ENCODE results near the gene CELF6. TPM values are rescaled to one million over a fixed set of nuclear protein-coding genes. Genes with fewer than 3 reads are reported as not detected.
A peak's percentile ranks its signal among the peaks of the same experiment; 100 is the strongest.

The CELF6 gene
- total RNA-seq, 1 experiment from 2014 or later = not detected

GRCh38 chr15:72272997-72273352 is 47.0 kb downstream of the CELF6 start:
- ChIA-PET CTCF (interaction anchor here (0.6 kb wide), 1 partner anchor 330 kb away, joined by 4 read pairs; no protein-coding TSS in a partner anchor), POLR2A (interaction anchor here (0.7 kb wide), 1 partner anchor 412 kb away, joined by 3 read pairs; no protein-coding TSS in a partner anchor)
- Mint-ChIP-seq H3K27ac (ENCODE audit: unreplicated experiment) (no peak overlapping the region), H3K4me3 (ENCODE audit: unreplicated experiment) (peak overlapping the region; percentile 83), H3K9me3 (ENCODE audit: unreplicated experiment) (no peaks in the 10 kb centered on the region), H3K36me3 (ENCODE audit: insufficient read depth, unreplicated experiment) (peaks cover 11% of the 10 kb centered on the region), H3K4me1 (ENCODE audit: low read depth, unreplicated experiment) (peaks cover 8% of the 10 kb centered on the region), H3K27me3 (ENCODE audit: insufficient read depth, unreplicated experiment) (no peaks in the 10 kb centered on the region)
- peaks cover 4% of the 10 kb centered on the region for H3K4me1 ChIP-seq
- no peaks in the 10 kb centered on the region for H3K9me3 ChIP-seq
- no peaks in the 10 kb centered on the region; the same call in 1 of the 2 replicates for H3K36me3 ChIP-seq (ENCODE audit: control insufficient read depth, insufficient read depth, low read length)
- DNase-seq = no peak
- no peak for TF ChIP-seq CTCF (IDR thresholded peaks at IDR 0.05; ENCODE audit: insufficient read depth in 1 of 2, low read depth in 1 of 2, low read length in 1 of 2, severe bottlenecking in 1 of 2, unreplicated experiment in 1 of 2)
- no TSS peak for BruUV-seq (replicated peaks)
- H3K4me3 ChIP-seq (ENCODE audit: low read depth, low read length) = peak overlapping the region; percentile 8
- H3K27me3 ChIP-seq (replicated peaks; ENCODE audit: control insufficient read depth, insufficient read depth, low read length) = no peaks in the 10 kb centered on the region
- intact Hi-C loops (cut with micrococcal nuclease; ENCODE audit: unreplicated experiment) = loop anchor here (1.0 kb wide), 1 partner anchor 42 kb away; the partner anchor contains the start of gene PKM

DNA sequence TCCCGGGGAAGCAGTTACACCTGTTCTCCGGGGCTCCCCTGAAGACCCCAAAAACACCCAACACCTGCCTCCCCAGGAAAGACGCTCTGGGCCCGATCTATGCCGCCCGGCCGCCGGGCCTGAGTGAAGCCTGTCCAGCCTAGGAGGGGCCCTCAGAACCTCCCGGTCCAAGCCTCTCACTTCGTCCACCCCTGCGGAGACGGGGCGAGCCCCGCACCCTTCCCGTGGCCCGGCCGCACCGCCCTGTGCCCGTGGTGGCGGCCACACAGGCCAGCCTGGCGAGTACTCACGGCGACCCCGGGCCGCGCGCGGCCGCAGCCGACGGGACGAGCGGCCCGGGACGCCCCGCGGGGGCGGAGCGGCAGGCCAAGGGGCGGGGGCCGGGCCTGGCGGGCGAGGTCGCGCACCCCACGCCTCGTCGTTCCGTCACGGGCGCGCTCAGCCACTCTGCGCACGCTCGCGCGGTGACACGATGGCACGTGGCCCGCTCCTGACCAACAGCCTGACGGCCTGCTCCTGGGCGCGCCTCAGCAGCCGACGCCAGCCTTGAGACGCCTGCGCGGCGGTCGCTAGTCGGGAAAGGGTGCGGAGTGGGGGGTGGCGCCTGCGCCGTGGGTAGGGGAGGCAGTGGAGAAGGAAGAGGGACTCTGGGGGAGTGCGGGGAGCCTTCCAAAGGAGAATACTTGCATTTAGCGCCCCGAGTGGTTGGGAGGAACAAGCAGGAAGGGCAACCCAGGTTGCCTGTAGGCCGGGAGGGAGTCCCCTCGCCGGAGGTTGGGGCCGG is 47.6 kb downstream of the CELF6 start, which contains the start of gene PARP6:
Gene PARP6 (minus strand): TSS at position 342 of the 784 bp plus-strand sequence. CDS start 5,077 bp downstream, outside the sequence.
- CTCF ChIA-PET = no interaction called here
- Histone ChIP-seq H3K27me3 (replicated peaks; ENCODE audit: control insufficient read depth, insufficient read depth, low read length) (no peaks in the 10 kb centered on the region), H3K4me3 (ENCODE audit: low read depth, low read length) (peak within 1 kb of the TSS; percentile 96), H3K36me3 (ENCODE audit: control insufficient read depth, insufficient read depth, low read length) (no peaks in the 10 kb centered on the region; the same call in 1 of the 2 replicates), H3K4me1 (peaks cover 4% of the 10 kb centered on the region), H3K9me3 (no peaks in the 10 kb centered on the region)
- Mint-ChIP-seq H3K36me3 (ENCODE audit: insufficient read depth, unreplicated experiment) (peaks cover 11% of the 10 kb centered on the region), H3K9me3 (ENCODE audit: unreplicated experiment) (no peaks in the 10 kb centered on the region), H3K27ac (ENCODE audit: unreplicated experiment) (peak within 1 kb of the TSS; percentile 78), H3K4me1 (ENCODE audit: low read depth, unreplicated experiment) (peaks cover 8% of the 10 kb centered on the region), H3K27me3 (ENCODE audit: insufficient read depth, unreplicated experiment) (no peaks in the 10 kb centered on the region), H3K4me3 (ENCODE audit: unreplicated experiment) (peak within 1 kb of the TSS; percentile 83)
- POLR2A ChIA-PET = no interaction called here
- peak; percentile 46 to 75 for TF ChIP-seq CTCF (IDR thresholded peaks at IDR 0.05; ENCODE audit: insufficient read depth in 1 of 2, low read depth in 1 of 2, low read length in 1 of 2, severe bottlenecking in 1 of 2, unreplicated experiment in 1 of 2)
- DNase-seq = peak; percentile 99
- intact Hi-C loops (cut with micrococcal nuclease; ENCODE audit: unreplicated experiment) = loop anchor here (1.0 kb wide), 1 partner anchor 41 kb away; the partner anchor contains the start of gene PKM
- no TSS peak for BruUV-seq (replicated peaks)

DNA sequence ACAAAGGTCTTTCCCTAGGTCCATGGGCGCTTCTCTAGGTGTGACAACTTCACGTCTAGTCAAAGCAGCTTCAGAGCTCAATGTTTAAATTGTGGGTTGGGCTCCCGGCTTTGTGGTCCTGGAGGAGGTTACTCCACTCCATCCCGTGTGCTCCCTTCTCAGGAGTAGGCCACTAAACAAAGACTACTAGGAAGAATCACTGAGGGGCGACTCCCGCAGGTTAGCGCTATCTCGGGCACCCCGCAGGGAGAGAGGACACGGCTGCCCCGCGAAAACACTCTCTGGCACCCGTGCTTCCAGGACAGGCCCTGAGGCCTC is 48.1 kb downstream of the CELF6 start:
- no TSS peak for BruUV-seq (replicated peaks)
- intact Hi-C loops (cut with micrococcal nuclease; ENCODE audit: unreplicated experiment) = loop anchor here (1.0 kb wide), 1 partner anchor 41 kb away; the partner anchor contains the start of gene PKM
- Mint-ChIP-seq H3K36me3 (ENCODE audit: insufficient read depth, unreplicated experiment) (peaks cover 11% of the 10 kb centered on the region), H3K27ac (ENCODE audit: unreplicated experiment) (peak overlapping the region; percentile 78), H3K4me1 (ENCODE audit: low read depth, unreplicated experiment) (peaks cover 8% of the 10 kb centered on the region), H3K27me3 (ENCODE audit: insufficient read depth, unreplicated experiment) (no peaks in the 10 kb centered on the region), H3K4me3 (ENCODE audit: unreplicated experiment) (peak overlapping the region; percentile 83), H3K9me3 (ENCODE audit: unreplicated experiment) (no peaks in the 10 kb centered on the region)
- no peaks in the 10 kb centered on the region for H3K9me3 ChIP-seq
- ChIA-PET POLR2A (interaction anchor here (0.6 kb wide), 1 partner anchor 183 kb away, joined by 3 read pairs; no protein-coding TSS in a partner anchor), CTCF (interaction anchor here (0.6 kb wide), 1 partner anchor 414 kb away, joined by 3 read pairs; the partner anchor contains the start of genes BBS4 and HIGD2B)
- DNase-seq = no peak
- peaks cover 1% of the 10 kb centered on the region; the same call in 1 of the 2 replicates for H3K36me3 ChIP-seq (ENCODE audit: control insufficient read depth, insufficient read depth, low read length)
- H3K4me1 ChIP-seq = peaks cover 4% of the 10 kb centered on the region
- H3K4me3 ChIP-seq (ENCODE audit: low read depth, low read length) = peak overlapping the region; percentile 96
- H3K27me3 ChIP-seq (replicated peaks; ENCODE audit: control insufficient read depth, insufficient read depth, low read length) = no peaks in the 10 kb centered on the region
- TF ChIP-seq CTCF (IDR thresholded peaks at IDR 0.05; ENCODE audit: insufficient read depth in 1 of 2, low read depth in 1 of 2, low read length in 1 of 2, severe bottlenecking in 1 of 2, unreplicated experiment in 1 of 2) = no peak

Measured in Caco-2 (cell line).